KG1 (cell line): Measurements from ENCODE around the gene CNOT11.
"Not testable (repeated sequence)": the region's sequence is repeated elsewhere in the genome, so short reads cannot be mapped to it uniquely, and the experiment has no call there.

Source experiments
- DNase-seq: peaks from one replicate; lab custom pipeline; 2025; lab: John Stamatoyannopoulos, UW

CNOT11 gene

DNA sequence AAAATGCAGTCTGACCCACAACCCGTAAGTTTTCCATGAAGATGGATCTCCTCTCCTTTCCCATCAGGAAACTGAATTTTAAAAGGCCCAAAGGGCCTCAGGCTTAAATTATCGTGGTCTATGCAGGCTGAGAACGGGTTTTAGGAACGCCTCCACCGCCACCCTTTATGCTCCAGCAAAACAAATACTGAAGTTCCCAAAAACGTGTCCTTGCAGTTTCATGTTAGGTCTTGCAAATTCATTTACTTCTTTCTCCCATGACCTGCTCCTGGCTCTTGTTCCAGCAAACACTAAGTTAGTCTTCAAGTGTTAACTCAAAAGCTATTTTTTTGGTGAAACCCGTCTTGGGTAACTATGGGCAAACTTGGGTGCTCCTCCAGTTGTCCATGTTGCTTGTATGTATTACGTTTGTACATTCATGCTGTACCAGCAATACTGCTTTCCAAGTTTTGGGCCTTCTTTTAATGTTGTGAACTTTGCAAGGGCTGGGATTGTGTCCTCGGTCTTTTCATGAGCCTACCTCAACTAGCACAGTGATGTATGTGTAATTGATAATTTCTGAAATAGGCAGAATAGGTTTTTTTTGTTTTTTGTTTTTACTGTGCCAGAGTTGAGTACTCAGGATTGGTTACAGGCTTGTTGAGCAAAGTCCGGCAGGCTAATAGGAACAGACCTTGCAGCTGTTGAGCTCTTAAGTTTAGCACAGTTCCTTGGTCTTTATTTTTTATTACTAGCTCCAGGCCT is 57.6 kb downstream of the CNOT11 start:
- no peak for DNase-seq

DNA sequence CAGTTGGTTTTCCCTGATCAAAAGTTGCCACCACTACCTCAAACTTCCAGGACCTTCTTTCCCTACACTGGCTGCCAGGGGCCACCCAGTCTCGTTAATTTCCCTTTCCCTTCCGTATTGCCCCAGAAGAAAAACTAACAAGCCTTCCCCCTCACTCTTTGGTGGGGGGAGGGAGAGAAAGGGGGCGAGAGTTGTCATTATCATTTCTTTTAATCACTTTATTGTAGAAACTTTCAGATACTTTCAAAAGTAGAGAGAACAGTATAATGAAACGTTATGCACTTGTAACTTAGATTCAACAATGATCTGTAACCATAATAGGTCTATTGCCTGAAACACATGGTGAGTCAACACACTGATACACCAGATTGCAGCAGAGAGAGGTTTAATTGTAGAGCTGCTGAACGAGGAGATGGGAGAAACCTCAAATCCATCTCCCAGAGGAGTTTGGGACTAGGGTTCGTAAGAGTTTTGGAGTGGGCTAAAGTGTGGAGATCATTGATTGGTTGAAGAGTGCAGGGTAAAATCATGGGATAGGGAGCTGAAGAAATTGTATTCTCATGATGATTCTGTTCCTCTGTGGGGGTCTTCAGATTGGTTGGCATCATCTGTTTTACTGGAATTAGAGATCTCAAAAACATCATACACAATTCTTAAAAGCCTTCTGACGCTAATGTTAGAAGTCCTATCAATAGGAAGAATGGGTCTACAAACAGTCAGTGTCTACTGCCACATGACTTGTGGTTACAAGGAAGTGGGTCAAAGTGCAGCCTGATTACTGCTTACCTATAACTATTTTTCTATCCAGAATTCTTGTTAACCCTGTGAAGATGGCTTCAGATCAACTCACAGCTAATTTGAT is 58.4 kb downstream of the CNOT11 start:
- DNase-seq = no peak

DNA sequence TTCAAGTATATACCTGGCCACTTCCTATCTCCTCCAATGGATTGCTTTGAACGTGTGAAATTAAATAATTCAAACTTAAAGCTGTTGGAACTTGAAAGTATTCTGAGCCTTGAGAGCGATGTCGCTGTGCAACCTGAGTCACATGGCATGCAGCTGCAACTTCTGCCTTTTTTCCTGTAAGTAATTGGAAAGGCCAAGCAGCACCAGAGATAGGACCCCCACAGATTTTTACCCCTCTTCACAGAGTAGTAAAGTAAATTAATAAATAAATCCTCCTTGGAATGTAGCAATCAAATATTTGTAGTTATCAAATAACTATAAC is 59.0 kb downstream of the CNOT11 start:
- DNase-seq = no peak

DNA sequence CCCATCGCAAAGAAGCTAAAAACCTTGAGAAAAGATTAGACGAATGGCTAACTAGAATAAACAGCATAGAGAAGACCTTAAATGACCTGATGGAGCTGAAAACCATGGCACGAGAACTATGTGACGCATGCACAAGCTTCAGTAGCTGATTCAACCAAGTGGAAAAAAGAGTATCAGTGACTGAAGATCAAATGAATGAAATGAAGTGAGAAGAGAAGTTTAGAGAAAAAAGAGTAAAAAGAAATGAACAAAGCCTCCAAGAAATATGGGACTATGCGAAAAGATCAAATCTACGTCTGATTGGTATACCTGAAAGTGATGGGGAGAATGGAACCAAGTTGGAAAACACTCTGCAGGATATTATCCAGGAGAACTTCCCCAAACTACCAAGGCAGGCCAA is 63.9 kb downstream of the CNOT11 start:
- DNase-seq = not testable (repeated sequence)
